ENCODE data around the gene SAT1.

SAT1 gene

GRCh38 chrX:23810279-23810678 is 27.3 kb downstream of the SAT1 start:
- DNase-seq (ENCODE audit: low read depth, low spot score): no peak

- no peak for DNase-seq (ENCODE audit: low read depth, low spot score)
Measured at GRCh38 chrX:23811108-23811651, 28.2 kb downstream of the SAT1 start.

- DNase-seq (ENCODE audit: low read depth, low spot score): no peak
Measured at GRCh38 chrX:23811656-23812055, 28.7 kb downstream of the SAT1 start.

GRCh38 chrX:23813808-23814207 is 30.8 kb downstream of the SAT1 start:
- no peak for DNase-seq (ENCODE audit: low read depth, low spot score)

GRCh38 chrX:23815376-23815775 is 32.4 kb downstream of the SAT1 start:
- no peak for DNase-seq (ENCODE audit: low read depth, low spot score)

- no peak for DNase-seq (ENCODE audit: low read depth, low spot score)
Measured at GRCh38 chrX:23816179-23816578, 33.2 kb downstream of the SAT1 start.

- no peak for DNase-seq (ENCODE audit: low read depth, low spot score)
Measured at GRCh38 chrX:23817979-23818336, 35.0 kb downstream of the SAT1 start.

- DNase-seq (ENCODE audit: low read depth, low spot score): no peak
Measured at GRCh38 chrX:23819385-23820234, 36.6 kb downstream of the SAT1 start.

- no peak for DNase-seq (ENCODE audit: low read depth, low spot score)
Measured at GRCh38 chrX:23820235-23820782, 37.3 kb downstream of the SAT1 start.

- no peak for DNase-seq (ENCODE audit: low read depth, low spot score)
Measured at GRCh38 chrX:23821847-23822246, 38.9 kb downstream of the SAT1 start.

GRCh38 chrX:23822397-23822796 is 39.4 kb downstream of the SAT1 start:
- DNase-seq (ENCODE audit: low read depth, low spot score): no peak

- DNase-seq (ENCODE audit: low read depth, low spot score): no peak
Measured at GRCh38 chrX:23822841-23823240, 39.9 kb downstream of the SAT1 start.

GRCh38 chrX:23825675-23826074 is 42.7 kb downstream of the SAT1 start:
- no peak for DNase-seq (ENCODE audit: low read depth, low spot score)

- no peak for DNase-seq (ENCODE audit: low read depth, low spot score)
Measured at GRCh38 chrX:23826216-23826615, 43.2 kb downstream of the SAT1 start.

- DNase-seq (ENCODE audit: low read depth, low spot score): no peak
Measured at GRCh38 chrX:23826653-23827052, 43.7 kb downstream of the SAT1 start.

- no peak for DNase-seq (ENCODE audit: low read depth, low spot score)
Measured at GRCh38 chrX:23828881-23829280, 45.9 kb downstream of the SAT1 start.

- no peak for DNase-seq (ENCODE audit: low read depth, low spot score)
Measured at GRCh38 chrX:23832721-23833120, 49.7 kb downstream of the SAT1 start.

All from iPS DF 19.7 (cell line).